GM20000 (cell line): Measurements from ENCODE around the gene ANKMY2.

ENCODE experiments used
- DNase-seq: peaks from one replicate; pipeline ENCODE4 v3.0.0; 2012; ENCODE audit warnings: low spot score
- CTCF ChIP-seq: IDR thresholded peaks from 2 replicates; pipeline ENCODE4 v1.5.1; 2012; ENCODE audit warnings: mild to moderate bottlenecking, control low read depth; ENCODE audit errors: extremely low read depth, missing control alignments

The ANKMY2 gene

GRCh38 chr7:16559497-16560179, 85.9 kb downstream of the ANKMY2 start:
- no peak for DNase-seq
- TF ChIP-seq CTCF, result no peak

GRCh38 chr7:16558761-16559302, 86.7 kb downstream of the ANKMY2 start:
- no peak for TF ChIP-seq CTCF
- DNase-seq, result no peak

- DNase-seq, result no peak
- no peak for TF ChIP-seq CTCF
These were observed 89.2 kb downstream of the ANKMY2 start for GRCh38 chr7:16556359-16556758.

GRCh38 chr7:16554518-16555236, 90.9 kb downstream of the ANKMY2 start:
- TF ChIP-seq CTCF, result no peak
- no peak for DNase-seq

- no peak for TF ChIP-seq CTCF
- no peak for DNase-seq
These were observed 94.9 kb downstream of the ANKMY2 start for GRCh38 chr7:16550671-16551070.
